H9 (cell line): Measurements from ENCODE around the gene HAUS7. TPM values are rescaled to one million over a fixed set of nuclear protein-coding genes. Genes with fewer than 3 reads are reported as not detected.
A peak's percentile ranks its signal among the peaks of the same experiment; 100 is the strongest.

ENCODE experiments used
- DNase-seq: peaks from one replicate; pipeline ENCODE4 v3.0.0-alpha.2; 2017
- H2AFZ ChIP-seq: one replicate; pipeline ENCODE4 v1.6.1; 2013; ENCODE audit warnings: mild to moderate bottlenecking, low read length, control low read depth, moderate library complexity
- H2AK5ac ChIP-seq: 2 replicates; pipeline ENCODE4 v1.6.1; 2013; ENCODE audit warnings: low read length, control low read depth, mixed read lengths; ENCODE audit not compliant: insufficient read length
- H2BK120ac ChIP-seq: one replicate; pipeline ENCODE4 v1.6.1; 2013; ENCODE audit warnings: low read depth, mild to moderate bottlenecking, low read length, control low read depth, inconsistent platforms; ENCODE audit not compliant: poor library complexity, severe bottlenecking
- H2BK12ac ChIP-seq: 2 replicates; pipeline ENCODE4 v1.6.1; 2013; ENCODE audit warnings: low read length, control low read depth, mixed read lengths, low read depth; ENCODE audit not compliant: insufficient read length
- H2BK15ac ChIP-seq: 2 replicates; pipeline ENCODE4 v1.6.1; 2013; ENCODE audit warnings: low read depth, low read length, control low read depth
- H2BK20ac ChIP-seq: one replicate; pipeline ENCODE4 v1.6.1; 2013; ENCODE audit warnings: low read depth, mild to moderate bottlenecking, low read length, control low read depth, inconsistent platforms; ENCODE audit not compliant: poor library complexity, severe bottlenecking
- H2BK5ac ChIP-seq: 2 replicates; pipeline ENCODE4 v1.6.1; 2013; ENCODE audit warnings: low read length, control low read depth, mixed read lengths; ENCODE audit not compliant: insufficient read length
- H3K14ac ChIP-seq: 2 replicates; pipeline ENCODE4 v1.6.1; 2013; ENCODE audit warnings: low read length, control low read depth; ENCODE audit not compliant: insufficient read depth
- H3K18ac ChIP-seq: 2 replicates; pipeline ENCODE4 v1.6.1; 2013; ENCODE audit warnings: low read depth, mild to moderate bottlenecking, mixed read lengths, low read length, control low read depth; ENCODE audit not compliant: insufficient read length
- H3K23ac ChIP-seq: 2 replicates; pipeline ENCODE4 v1.6.1; 2013; ENCODE audit warnings: low read length, control low read depth, mixed read lengths, low read depth; ENCODE audit not compliant: insufficient read length
- H3K23me2 ChIP-seq: 2 replicates; pipeline ENCODE4 v1.6.1; 2013; ENCODE audit warnings: low read depth, mild to moderate bottlenecking, mixed read lengths, low read length, control low read depth; ENCODE audit not compliant: insufficient read length, poor library complexity, severe bottlenecking
- H3K27ac ChIP-seq: 2 replicates; pipeline ENCODE4 v1.5.1; 2013; ENCODE audit warnings: low read length, control low read depth, mixed read lengths, low read depth; ENCODE audit not compliant: insufficient read length
- H3K27me3 ChIP-seq: 2 replicates; pipeline ENCODE4 v1.6.1; 2013; ENCODE audit warnings: low read length, control low read depth, inconsistent platforms; ENCODE audit not compliant: insufficient read depth
- H3K4ac ChIP-seq: 2 replicates; pipeline ENCODE4 v1.6.1; 2013; ENCODE audit warnings: low read depth, mild to moderate bottlenecking, control low read depth, inconsistent platforms, low read length, moderate library complexity
- H3K4me1 ChIP-seq: 2 replicates; pipeline ENCODE4 v1.6.1; 2013; ENCODE audit warnings: low read length, control low read depth, inconsistent platforms; ENCODE audit not compliant: insufficient read depth
- H3K4me2 ChIP-seq: 2 replicates; pipeline ENCODE4 v1.6.1; 2013; ENCODE audit warnings: low read length, control low read depth, mixed read lengths; ENCODE audit not compliant: insufficient read length, insufficient read depth
- H3K56ac ChIP-seq: 2 replicates; pipeline ENCODE4 v1.6.1; 2013; ENCODE audit warnings: low read depth, mild to moderate bottlenecking, mixed read lengths, low read length, control low read depth; ENCODE audit not compliant: insufficient read length
- H3K79me1 ChIP-seq: 2 replicates; pipeline ENCODE4 v1.6.1; 2013; ENCODE audit warnings: low read depth, mild to moderate bottlenecking, moderate library complexity, low read length, control low read depth, inconsistent platforms; ENCODE audit not compliant: insufficient read depth, poor library complexity, severe bottlenecking
- H3K79me2 ChIP-seq: 2 replicates; pipeline ENCODE4 v1.6.1; 2013; ENCODE audit warnings: low read length, control low read depth, inconsistent platforms; ENCODE audit not compliant: insufficient read depth
- H3K9ac ChIP-seq: 2 replicates; pipeline ENCODE4 v1.6.1; 2013; ENCODE audit warnings: low read length, control low read depth, mixed read lengths; ENCODE audit not compliant: insufficient read length; ENCODE audit errors: extremely low read depth
- H3K9me3 ChIP-seq: one replicate; pipeline ENCODE4 v1.6.1; 2013; ENCODE audit warnings: low read depth, low read length, inconsistent platforms; ENCODE audit not compliant: control insufficient read depth
- H3T11ph ChIP-seq: one replicate; pipeline ENCODE4 v1.6.1; 2013; ENCODE audit warnings: mild to moderate bottlenecking, low read length, control low read depth, inconsistent platforms
- H4K20me1 ChIP-seq: one replicate; pipeline ENCODE4 v1.6.1; 2013; ENCODE audit not compliant: control insufficient read depth, insufficient read length, insufficient read depth
- H4K5ac ChIP-seq: 2 replicates; pipeline ENCODE4 v1.6.1; 2013; ENCODE audit warnings: low read depth, mild to moderate bottlenecking, mixed read lengths, low read length, control low read depth; ENCODE audit not compliant: insufficient read length
- H4K8ac ChIP-seq: replicated peaks from 2 replicates; pipeline ENCODE4 v1.6.1; 2013; ENCODE audit warnings: low read length, control low read depth, mixed read lengths, low read depth; ENCODE audit not compliant: insufficient read length
- H4K91ac ChIP-seq: 2 replicates; pipeline ENCODE4 v1.6.1; 2013; ENCODE audit warnings: low read depth, mild to moderate bottlenecking, moderate library complexity, mixed read lengths, low read length, control low read depth; ENCODE audit not compliant: insufficient read length
- H3K27ac Mint-ChIP-seq, 3 experiments: 2 replicates in 2 of 3; 3 replicates in 1 of 3; pipeline ENCODE4 v1.8.0; 2020 to 2021; ENCODE audit warnings: mixed read lengths in 3 of 3, mild to moderate bottlenecking in 1 of 3, moderate library complexity in 1 of 3
- H3K27me3 Mint-ChIP-seq: 2 replicates; pipeline ENCODE4 v1.8.0; 2021; ENCODE audit warnings: low read depth, mild to moderate bottlenecking, moderate library complexity, mixed read lengths
- H3K36me3 Mint-ChIP-seq, 3 experiments: 2 replicates in 2 of 3; 3 replicates in 1 of 3; pipeline ENCODE4 v1.8.0; 2020 to 2021; ENCODE audit warnings: low read depth in 3 of 3, mixed read lengths in 3 of 3; ENCODE audit not compliant: insufficient read depth in 1 of 3
- H3K4me1 Mint-ChIP-seq, 2 experiments: 2 replicates each; pipeline ENCODE4 v1.8.0; 2020; ENCODE audit warnings: mixed read lengths in 2 of 2
- H3K4me3 Mint-ChIP-seq, 2 experiments: 2 replicates in 1 of 2; 3 replicates in 1 of 2; pipeline ENCODE4 v1.8.0; 2020 to 2021; ENCODE audit warnings: mild to moderate bottlenecking in 2 of 2, mixed read lengths in 2 of 2, moderate library complexity in 1 of 2
- H3K9me3 Mint-ChIP-seq, 2 experiments: 2 replicates in 1 of 2; 3 replicates in 1 of 2; pipeline ENCODE4 v1.8.0; 2020; ENCODE audit warnings: mild to moderate bottlenecking in 2 of 2, mixed read lengths in 2 of 2, moderate library complexity in 1 of 2
- CTCF ChIP-seq: fragments of 200-600 bp; sonication (generic); conservative IDR thresholded peaks from 3 replicates; pipeline ENCODE4 v1.8.0; 2021; ENCODE audit warnings: antibody characterized with exemption, mild to moderate bottlenecking
- WGBS: extraction: QIAGEN DNeasy Blood & Tissue Kit; methylation state at CpG from one replicate; pipeline ENCODE4 v1.1.7; 2013; ENCODE audit warnings: missing lambda C conversion rate, low lambda C conversion rate, mixed read lengths; ENCODE audit not compliant: insufficient read length; ENCODE audit errors: extremely low coverage; 5-methylcytosine and 5-hydroxymethylcytosine counted together
- total RNA-seq: library from RNA; stranded (reverse); gene quantifications from 2 replicates; pipeline ENCODE4 v1.2.1, GENCODE V29; 2021

The HAUS7 gene
- total RNA-seq, 1 experiment from 2014 or later, result 45.3 TPM

- Histone ChIP-seq H3K23ac (no peak overlapping the region), H3K14ac (no peak overlapping the region), H3K9ac (no peak overlapping the region), H4K91ac (no peak overlapping the region), H4K20me1 (no peaks in the 10 kb centered on the region), H3K56ac (no peak overlapping the region), H3K4me2 (no peak overlapping the region), H2BK12ac (no peak overlapping the region), H3K4me1 (no peaks in the 10 kb centered on the region), H2BK5ac (no peak overlapping the region), H3K4ac (no peak overlapping the region), H3T11ph (no peak overlapping the region), H3K27ac (no peak overlapping the region), H2BK15ac (no peak overlapping the region), H2BK120ac (no peak overlapping the region), H2BK20ac (no peak overlapping the region), H3K18ac (no peak overlapping the region), H3K9me3 (peaks cover 24% of the 10 kb centered on the region), H3K27me3 (no peaks in the 10 kb centered on the region), H3K79me2 (no peaks in the 10 kb centered on the region), H2AK5ac (no peak overlapping the region), H2AFZ (no peak overlapping the region), H3K23me2 (no peaks in the 10 kb centered on the region), H4K5ac (no peak overlapping the region), H3K79me1 (no peaks in the 10 kb centered on the region), H4K8ac (no peak overlapping the region)
- no CpG with 5 or more reads among the region's 12 CpGs for WGBS
- peaks cover 45 to 61% of the 10 kb centered on the region in 2 experiments for H3K9me3 Mint-ChIP-seq
- TF ChIP-seq CTCF, result no peak
- peaks cover 10% of the 10 kb centered on the region for H3K27me3 Mint-ChIP-seq
- H3K4me1 Mint-ChIP-seq, result peaks cover 0 to 7% of the 10 kb centered on the region in 2 experiments; a peak in 2 of 4 replicates
- no peak overlapping the region for H3K27ac Mint-ChIP-seq
- no peak for DNase-seq
- H3K4me3 Mint-ChIP-seq, result peak overlapping the region in 1 of 2 experiments; percentile 17; a peak in 1 of 5 replicates
- peaks cover 0 to 2% (median 0%) of the 10 kb centered on the region in 3 experiments; a peak in 1 of 7 replicates for H3K36me3 Mint-ChIP-seq
Measured at GRCh38 chrX:153494061-153494460, 23.7 kb upstream of the HAUS7 start.
